ENCODE results near the gene SLC9A9. TPM values are rescaled to one million over a fixed set of nuclear protein-coding genes. Genes with fewer than 3 reads are reported as not detected.

Gene SLC9A9
- total RNA-seq, 1 experiment from 2014 or later = 2.2 TPM

DNA sequence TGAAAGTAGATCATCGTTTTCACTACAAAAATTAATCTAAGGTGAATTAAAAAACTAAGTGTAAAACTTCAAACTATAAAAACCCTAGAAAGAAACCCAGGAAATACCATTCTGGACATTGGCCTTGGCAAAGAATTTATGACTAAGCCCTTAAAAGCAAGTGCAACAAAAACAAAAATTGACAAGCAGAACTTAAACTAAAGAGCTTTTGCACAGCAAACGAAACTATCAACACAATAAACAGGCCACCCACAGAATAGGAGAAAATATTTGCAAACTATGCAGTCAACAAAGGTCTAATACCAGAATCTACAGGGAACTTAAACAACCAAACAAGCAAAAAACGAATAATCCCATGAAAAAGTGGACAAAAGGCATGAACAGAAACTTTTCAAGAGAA, 426.7 kb downstream of the SLC9A9 start:
- H3K36me3 ChIP-seq (ENCODE audit: insufficient read depth, low read length) = no peaks in the 10 kb centered on the region
- H3K9me2 ChIP-seq (replicated peaks; ENCODE audit: insufficient read depth, low read length) = no peaks in the 10 kb centered on the region
- no peaks in the 10 kb centered on the region for H3K9me3 ChIP-seq (ENCODE audit: low read length)
- no peaks in the 10 kb centered on the region for H4K20me1 ChIP-seq (ENCODE audit: insufficient read depth, low read depth, low read length)
- H3K9ac ChIP-seq (ENCODE audit: low read length) = no peak overlapping the region
- H3K79me2 ChIP-seq (ENCODE audit: low read length) = no peaks in the 10 kb centered on the region
- no peaks in the 10 kb centered on the region for H3K27me3 ChIP-seq (ENCODE audit: low read length)
- H3K27ac ChIP-seq (ENCODE audit: low read length) = no peak overlapping the region
- no peak overlapping the region for H3K4me3 ChIP-seq (ENCODE audit: low read length)
- no peak overlapping the region for H3K4me2 ChIP-seq (ENCODE audit: low read depth, low read length, poor library complexity, severe bottlenecking)
- peaks cover 69% of the 10 kb centered on the region for H3K4me1 ChIP-seq (ENCODE audit: low read length)
- DNase-seq = no peak
- no peak overlapping the region for H2AFZ ChIP-seq (ENCODE audit: low read length)

- Histone ChIP-seq H3K36me3 (ENCODE audit: insufficient read depth, low read length) (peaks cover 6% of the 10 kb centered on the region; the same call in 1 of the 2 replicates), H3K9me2 (replicated peaks; ENCODE audit: insufficient read depth, low read length) (no peaks in the 10 kb centered on the region), H3K27me3 (ENCODE audit: low read length) (no peaks in the 10 kb centered on the region), H4K20me1 (ENCODE audit: insufficient read depth, low read depth, low read length) (no peaks in the 10 kb centered on the region), H3K9me3 (ENCODE audit: low read length) (no peaks in the 10 kb centered on the region; the same call in 1 of the 2 replicates), H3K4me2 (ENCODE audit: low read depth, low read length, poor library complexity, severe bottlenecking) (no peak overlapping the region), H3K4me1 (ENCODE audit: low read length) (peaks cover 57% of the 10 kb centered on the region), H3K27ac (ENCODE audit: low read length) (no peak overlapping the region), H3K9ac (ENCODE audit: low read length) (no peak overlapping the region), H2AFZ (ENCODE audit: low read length) (peak overlapping the region; percentile 13; the same call in 1 of the 2 replicates), H3K4me3 (ENCODE audit: low read length) (no peak overlapping the region), H3K79me2 (ENCODE audit: low read length) (no peaks in the 10 kb centered on the region)
- DNase-seq = no peak
Measured at GRCh38 chr3:143419611-143420010, 428.7 kb downstream of the SLC9A9 start.

DNA sequence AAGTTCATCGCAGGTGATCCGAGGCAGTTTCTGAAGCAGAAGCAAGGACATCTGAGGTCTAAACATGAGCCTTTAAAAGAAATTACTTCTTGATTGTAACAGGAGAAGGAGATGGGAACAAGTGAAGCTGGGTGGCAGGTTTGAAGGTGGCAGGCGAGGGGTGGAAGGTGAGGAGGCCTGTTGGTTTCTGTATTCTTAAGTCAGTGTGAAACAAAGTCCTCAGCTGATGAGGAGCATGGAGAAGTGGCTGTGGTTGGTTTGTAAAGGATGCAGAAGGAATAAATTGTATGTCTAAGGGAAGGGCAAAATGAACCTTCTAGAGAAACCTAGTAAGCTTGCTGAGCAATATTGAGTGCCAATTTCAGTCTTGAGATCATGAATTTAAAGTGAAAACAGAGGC, 429.9 kb downstream of the SLC9A9 start:
- DNase-seq = no peak
- Histone ChIP-seq H3K9ac (ENCODE audit: low read length) (no peak overlapping the region; the same call in 1 of the 2 replicates), H3K27ac (ENCODE audit: low read length) (no peak overlapping the region), H4K20me1 (ENCODE audit: insufficient read depth, low read depth, low read length) (no peaks in the 10 kb centered on the region), H3K27me3 (ENCODE audit: low read length) (no peaks in the 10 kb centered on the region), H3K9me2 (replicated peaks; ENCODE audit: insufficient read depth, low read length) (no peaks in the 10 kb centered on the region), H3K4me3 (ENCODE audit: low read length) (no peak overlapping the region), H3K4me1 (ENCODE audit: low read length) (peaks cover 57% of the 10 kb centered on the region), H3K4me2 (ENCODE audit: low read depth, low read length, poor library complexity, severe bottlenecking) (no peak overlapping the region), H2AFZ (ENCODE audit: low read length) (peak overlapping the region; percentile 44; the same call in 1 of the 2 replicates), H3K79me2 (ENCODE audit: low read length) (no peaks in the 10 kb centered on the region), H3K36me3 (ENCODE audit: insufficient read depth, low read length) (peaks cover 6% of the 10 kb centered on the region; the same call in 1 of the 2 replicates), H3K9me3 (ENCODE audit: low read length) (no peaks in the 10 kb centered on the region; the same call in 1 of the 2 replicates)

DNA sequence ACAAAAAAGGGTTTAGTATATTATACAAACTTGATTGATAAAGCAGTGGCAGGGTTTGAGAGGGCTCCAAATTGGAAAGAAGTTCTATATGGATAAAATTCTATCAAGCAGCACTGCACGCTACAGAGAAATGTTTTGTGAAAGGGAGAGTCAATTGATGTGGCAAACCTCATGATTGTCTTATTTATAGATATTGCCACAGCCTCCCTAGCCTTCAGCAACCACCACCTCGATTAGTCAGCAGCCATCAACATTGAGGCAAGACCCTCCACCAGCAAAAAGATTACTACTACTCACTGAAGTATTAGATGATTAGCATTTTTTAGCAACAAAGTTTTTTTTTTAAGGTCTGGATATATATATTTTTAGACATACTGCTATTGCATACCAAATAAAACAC, 432.0 kb downstream of the SLC9A9 start:
- Histone ChIP-seq H3K4me2 (ENCODE audit: low read depth, low read length, poor library complexity, severe bottlenecking) (no peak overlapping the region), H4K20me1 (ENCODE audit: insufficient read depth, low read depth, low read length) (no peaks in the 10 kb centered on the region), H3K79me2 (ENCODE audit: low read length) (no peaks in the 10 kb centered on the region), H3K4me1 (ENCODE audit: low read length) (peaks cover 68% of the 10 kb centered on the region), H3K27me3 (ENCODE audit: low read length) (no peaks in the 10 kb centered on the region), H3K9ac (ENCODE audit: low read length) (no peak overlapping the region), H3K4me3 (ENCODE audit: low read length) (no peak overlapping the region), H3K36me3 (ENCODE audit: insufficient read depth, low read length) (peaks cover 6% of the 10 kb centered on the region; the same call in 1 of the 2 replicates), H3K9me2 (replicated peaks; ENCODE audit: insufficient read depth, low read length) (no peaks in the 10 kb centered on the region), H3K9me3 (ENCODE audit: low read length) (no peaks in the 10 kb centered on the region; the same call in 1 of the 2 replicates), H2AFZ (ENCODE audit: low read length) (no peak overlapping the region), H3K27ac (ENCODE audit: low read length) (no peak overlapping the region)
- DNase-seq = no peak

DNA sequence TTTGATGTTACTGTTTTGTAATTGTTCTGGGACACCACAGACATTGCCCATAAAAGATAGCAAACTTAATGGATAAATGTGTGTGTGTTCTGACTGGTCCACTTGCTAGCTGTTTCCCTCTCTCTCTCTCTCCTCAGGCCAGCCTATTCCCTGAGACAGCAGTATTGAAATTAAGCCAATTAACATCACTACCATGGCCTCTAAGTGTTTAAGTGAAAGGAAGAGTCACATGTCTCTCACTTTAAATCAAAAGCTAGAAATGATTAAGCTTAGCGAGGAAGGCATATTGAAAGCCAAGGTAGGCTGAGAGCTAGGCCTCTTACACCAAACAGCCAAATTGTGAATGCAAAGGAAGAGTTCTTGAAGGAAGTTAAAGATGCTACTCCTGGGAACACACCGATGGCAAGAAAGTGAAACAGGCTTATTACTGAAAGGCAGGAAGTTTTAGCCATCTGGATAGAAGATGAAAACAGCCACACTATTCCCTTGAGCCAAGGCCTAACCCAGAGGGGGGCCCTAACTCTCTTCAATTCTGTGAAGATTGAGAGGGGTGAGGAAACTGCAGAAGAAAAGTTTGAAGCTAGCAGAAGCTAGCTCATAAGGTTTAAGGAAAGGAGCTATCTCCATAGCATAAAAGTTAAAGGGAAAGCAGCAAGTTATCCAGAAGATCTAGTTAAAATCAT, 433.6 kb downstream of the SLC9A9 start:
- no peak for DNase-seq
- Histone ChIP-seq H3K9ac (ENCODE audit: low read length) (no peak overlapping the region), H3K4me2 (ENCODE audit: low read depth, low read length, poor library complexity, severe bottlenecking) (no peak overlapping the region), H3K4me1 (ENCODE audit: low read length) (peaks cover 69% of the 10 kb centered on the region), H3K36me3 (ENCODE audit: insufficient read depth, low read length) (peaks cover 6% of the 10 kb centered on the region; the same call in 1 of the 2 replicates), H3K4me3 (ENCODE audit: low read length) (no peak overlapping the region), H2AFZ (ENCODE audit: low read length) (peak overlapping the region; percentile 62; the same call in 1 of the 2 replicates), H3K9me2 (replicated peaks; ENCODE audit: insufficient read depth, low read length) (no peaks in the 10 kb centered on the region), H3K79me2 (ENCODE audit: low read length) (no peaks in the 10 kb centered on the region), H3K9me3 (ENCODE audit: low read length) (no peaks in the 10 kb centered on the region; the same call in 1 of the 2 replicates), H3K27ac (ENCODE audit: low read length) (no peak overlapping the region), H3K27me3 (ENCODE audit: low read length) (no peaks in the 10 kb centered on the region), H4K20me1 (ENCODE audit: insufficient read depth, low read depth, low read length) (no peaks in the 10 kb centered on the region)

- DNase-seq = peak; percentile 69
- Histone ChIP-seq H3K36me3 (ENCODE audit: insufficient read depth, low read length) (peaks cover 6% of the 10 kb centered on the region; the same call in 1 of the 2 replicates), H3K4me2 (ENCODE audit: low read depth, low read length, poor library complexity, severe bottlenecking) (peak overlapping the region; percentile 51), H2AFZ (ENCODE audit: low read length) (peak overlapping the region; percentile 59; the same call in 1 of the 2 replicates), H3K79me2 (ENCODE audit: low read length) (no peaks in the 10 kb centered on the region), H3K27ac (ENCODE audit: low read length) (peak overlapping the region; percentile 40), H3K4me3 (ENCODE audit: low read length) (peak overlapping the region; percentile 28), H4K20me1 (ENCODE audit: insufficient read depth, low read depth, low read length) (no peaks in the 10 kb centered on the region), H3K27me3 (ENCODE audit: low read length) (no peaks in the 10 kb centered on the region), H3K9me3 (ENCODE audit: low read length) (no peaks in the 10 kb centered on the region; the same call in 1 of the 2 replicates), H3K4me1 (ENCODE audit: low read length) (peaks cover 66% of the 10 kb centered on the region), H3K9me2 (replicated peaks; ENCODE audit: insufficient read depth, low read length) (no peaks in the 10 kb centered on the region), H3K9ac (ENCODE audit: low read length) (no peak overlapping the region; the same call in 1 of the 2 replicates)
Measured at GRCh38 chr3:143413372-143413771, 434.9 kb downstream of the SLC9A9 start.

- Histone ChIP-seq H3K9ac (ENCODE audit: low read length) (no peak overlapping the region), H3K4me3 (ENCODE audit: low read length) (no peak overlapping the region), H3K4me1 (ENCODE audit: low read length) (peaks cover 64% of the 10 kb centered on the region), H3K9me3 (ENCODE audit: low read length) (no peaks in the 10 kb centered on the region; the same call in 1 of the 2 replicates), H4K20me1 (ENCODE audit: insufficient read depth, low read depth, low read length) (no peaks in the 10 kb centered on the region), H3K27me3 (ENCODE audit: low read length) (no peaks in the 10 kb centered on the region), H3K36me3 (ENCODE audit: insufficient read depth, low read length) (peaks cover 6% of the 10 kb centered on the region; the same call in 1 of the 2 replicates), H3K9me2 (replicated peaks; ENCODE audit: insufficient read depth, low read length) (no peaks in the 10 kb centered on the region), H3K27ac (ENCODE audit: low read length) (no peak overlapping the region; the same call in 1 of the 2 replicates), H3K79me2 (ENCODE audit: low read length) (no peaks in the 10 kb centered on the region), H2AFZ (ENCODE audit: low read length) (peak overlapping the region; percentile 82), H3K4me2 (ENCODE audit: low read depth, low read length, poor library complexity, severe bottlenecking) (no peak overlapping the region)
- DNase-seq = no peak
Measured at GRCh38 chr3:143412084-143412483, 436.2 kb downstream of the SLC9A9 start.

- Histone ChIP-seq H3K9ac (ENCODE audit: low read length) (no peak overlapping the region), H2AFZ (ENCODE audit: low read length) (no peak overlapping the region), H3K36me3 (ENCODE audit: insufficient read depth, low read length) (peaks cover 4% of the 10 kb centered on the region; the same call in 1 of the 2 replicates), H3K9me2 (replicated peaks; ENCODE audit: insufficient read depth, low read length) (no peaks in the 10 kb centered on the region), H4K20me1 (ENCODE audit: insufficient read depth, low read depth, low read length) (no peaks in the 10 kb centered on the region), H3K4me1 (ENCODE audit: low read length) (peaks cover 67% of the 10 kb centered on the region), H3K27ac (ENCODE audit: low read length) (peak overlapping the region; percentile 1; the same call in 1 of the 2 replicates), H3K9me3 (ENCODE audit: low read length) (no peaks in the 10 kb centered on the region), H3K27me3 (ENCODE audit: low read length) (no peaks in the 10 kb centered on the region), H3K4me2 (ENCODE audit: low read depth, low read length, poor library complexity, severe bottlenecking) (peak overlapping the region; percentile 56), H3K79me2 (ENCODE audit: low read length) (no peaks in the 10 kb centered on the region), H3K4me3 (ENCODE audit: low read length) (no peak overlapping the region)
- no peak for DNase-seq
Measured at GRCh38 chr3:143410259-143410658, 438.0 kb downstream of the SLC9A9 start.
